ENCODE measurements around the gene RNF112. TPM values are rescaled to one million over a fixed set of nuclear protein-coding genes. Genes with fewer than 3 reads are reported as not detected.
A peak's percentile ranks its signal among the peaks of the same experiment; 100 is the strongest.

Gene RNF112
- total RNA-seq, 2 donors from 2014 or later = 2.8 to 8.3 TPM

DNA sequence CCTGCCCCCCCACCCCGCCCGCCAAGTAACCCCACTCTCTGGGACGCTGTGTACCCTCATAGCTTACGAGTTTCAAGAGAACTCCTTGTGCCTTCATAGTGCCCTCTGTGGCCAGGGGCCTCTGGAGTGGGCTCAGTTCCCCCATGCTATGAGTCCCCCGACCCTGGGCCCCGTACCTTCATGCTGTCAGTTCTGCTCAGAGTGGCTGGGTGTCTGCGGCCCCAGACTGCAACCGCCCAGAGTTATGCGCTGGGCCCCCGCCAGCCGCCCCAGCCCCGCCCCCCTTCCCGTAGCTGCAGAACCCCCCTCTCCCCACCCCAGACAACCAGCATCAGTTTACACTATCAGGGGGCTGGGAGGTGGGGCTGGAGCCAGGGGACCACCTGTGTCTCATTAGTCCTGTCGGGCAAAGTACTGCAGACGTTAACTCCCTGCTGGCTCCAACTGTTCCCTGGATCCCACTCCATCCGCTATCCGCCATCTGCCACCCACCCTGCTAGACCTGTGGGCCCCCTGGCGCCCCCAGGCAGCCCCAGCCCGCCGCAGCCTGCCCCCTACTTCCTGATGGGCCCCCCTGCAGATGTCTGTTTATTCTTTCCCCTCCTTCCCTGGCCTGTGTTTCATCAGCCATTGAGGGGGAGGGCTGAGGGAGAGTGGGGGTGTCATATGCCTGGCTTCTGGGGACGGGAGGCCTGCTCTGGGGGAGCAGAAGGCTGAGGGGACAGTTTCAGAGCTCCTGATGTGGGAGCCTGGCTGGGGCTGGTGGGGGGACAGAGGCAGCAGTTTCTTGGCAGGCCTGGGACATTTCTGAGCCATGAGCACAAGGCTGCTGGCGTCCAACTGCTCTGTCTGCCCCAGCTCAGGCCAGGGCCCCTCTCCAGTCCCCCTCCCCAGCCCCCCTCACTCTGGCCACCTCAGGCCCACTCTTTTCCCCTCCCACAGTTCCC is 23.8 kb upstream of the RNF112 start, which contains the start of gene MFAP4:
Gene MFAP4, minus strand, starts transcription at position 217 of the 947 bp plus-strand sequence. Its CDS starts 35 bp downstream, at position 182.
- Histone ChIP-seq H3K4me1 (ENCODE audit: control insufficient read depth in 1 of 2, low read depth in 2 of 2) (peaks cover 59 to 97% of the 10 kb centered on the region in 2 donors), H3K27me3 (replicated peaks; ENCODE audit: insufficient read depth) (no peaks in the 10 kb centered on the region), H3K9me3 (no peaks in the 10 kb centered on the region), H3K36me3 (peaks cover 11% of the 10 kb centered on the region), H3K27ac (peak within 1 kb of the TSS; percentile 98 to 99), H3K4me3 (peak within 1 kb of the TSS; percentile 69)
- peak; percentile 13 for ATAC-seq (ENCODE audit: insufficient number of reproducible peaks, low FRiP score, low read depth)
- DNase-seq (ENCODE audit: low spot score) = no peak
- TF ChIP-seq, protein P1, sequence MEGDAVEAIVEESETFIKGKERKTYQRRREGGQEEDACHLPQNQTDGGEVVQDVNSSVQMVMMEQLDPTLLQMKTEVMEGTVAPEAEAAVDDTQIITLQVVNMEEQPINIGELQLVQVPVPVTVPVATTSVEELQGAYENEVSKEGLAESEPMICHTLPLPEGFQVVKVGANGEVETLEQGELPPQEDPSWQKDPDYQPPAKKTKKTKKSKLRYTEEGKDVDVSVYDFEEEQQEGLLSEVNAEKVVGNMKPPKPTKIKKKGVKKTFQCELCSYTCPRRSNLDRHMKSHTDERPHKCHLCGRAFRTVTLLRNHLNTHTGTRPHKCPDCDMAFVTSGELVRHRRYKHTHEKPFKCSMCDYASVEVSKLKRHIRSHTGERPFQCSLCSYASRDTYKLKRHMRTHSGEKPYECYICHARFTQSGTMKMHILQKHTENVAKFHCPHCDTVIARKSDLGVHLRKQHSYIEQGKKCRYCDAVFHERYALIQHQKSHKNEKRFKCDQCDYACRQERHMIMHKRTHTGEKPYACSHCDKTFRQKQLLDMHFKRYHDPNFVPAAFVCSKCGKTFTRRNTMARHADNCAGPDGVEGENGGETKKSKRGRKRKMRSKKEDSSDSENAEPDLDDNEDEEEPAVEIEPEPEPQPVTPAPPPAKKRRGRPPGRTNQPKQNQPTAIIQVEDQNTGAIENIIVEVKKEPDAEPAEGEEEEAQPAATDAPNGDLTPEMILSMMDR (IDR thresholded peaks at IDR 0.05) = no peak

DNA sequence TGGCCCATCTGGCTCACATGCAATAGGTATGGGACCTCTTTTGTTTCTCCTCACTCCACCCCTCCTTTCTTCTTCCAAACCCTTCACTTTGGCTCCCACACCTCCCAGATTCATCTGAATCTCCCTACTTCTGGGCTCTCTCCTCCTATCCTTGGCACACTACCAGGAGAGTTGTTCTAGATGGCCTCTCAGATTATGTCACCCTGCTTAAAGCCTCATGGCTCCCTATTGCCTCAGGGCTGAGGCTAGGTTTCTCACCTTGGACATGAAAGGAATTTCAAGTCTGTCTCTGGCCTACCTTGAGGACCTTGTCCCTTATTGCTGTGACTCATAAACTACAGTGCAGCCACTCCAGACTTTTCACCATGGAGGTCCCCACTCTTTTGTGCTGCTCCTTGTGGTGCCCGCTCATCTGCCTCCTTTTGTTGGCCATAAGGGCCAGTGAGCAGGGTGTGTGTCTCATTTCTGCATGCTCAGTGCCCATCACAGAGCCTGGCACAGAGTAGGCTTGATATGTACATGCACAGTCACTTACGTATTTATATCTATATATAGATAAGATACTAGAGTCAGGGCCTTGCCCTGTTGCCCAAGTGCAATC is 23.0 kb upstream of the RNF112 start:
- H3K36me3 ChIP-seq = peaks cover 7% of the 10 kb centered on the region
- no peaks in the 10 kb centered on the region for H3K27me3 ChIP-seq (replicated peaks; ENCODE audit: insufficient read depth)
- peaks cover 63 to 97% of the 10 kb centered on the region in 2 donors for H3K4me1 ChIP-seq (ENCODE audit: control insufficient read depth in 1 of 2, low read depth in 2 of 2)
- H3K27ac ChIP-seq = peak overlapping the region; percentile 98 to 99
- peak; percentile 15 for ATAC-seq (ENCODE audit: insufficient number of reproducible peaks, low FRiP score, low read depth)
- no peak for DNase-seq (ENCODE audit: low spot score)
- no peaks in the 10 kb centered on the region for H3K9me3 ChIP-seq
- TF ChIP-seq, protein P1 (IDR thresholded peaks at IDR 0.05) = no peak
- peak overlapping the region; percentile 69 for H3K4me3 ChIP-seq

DNA sequence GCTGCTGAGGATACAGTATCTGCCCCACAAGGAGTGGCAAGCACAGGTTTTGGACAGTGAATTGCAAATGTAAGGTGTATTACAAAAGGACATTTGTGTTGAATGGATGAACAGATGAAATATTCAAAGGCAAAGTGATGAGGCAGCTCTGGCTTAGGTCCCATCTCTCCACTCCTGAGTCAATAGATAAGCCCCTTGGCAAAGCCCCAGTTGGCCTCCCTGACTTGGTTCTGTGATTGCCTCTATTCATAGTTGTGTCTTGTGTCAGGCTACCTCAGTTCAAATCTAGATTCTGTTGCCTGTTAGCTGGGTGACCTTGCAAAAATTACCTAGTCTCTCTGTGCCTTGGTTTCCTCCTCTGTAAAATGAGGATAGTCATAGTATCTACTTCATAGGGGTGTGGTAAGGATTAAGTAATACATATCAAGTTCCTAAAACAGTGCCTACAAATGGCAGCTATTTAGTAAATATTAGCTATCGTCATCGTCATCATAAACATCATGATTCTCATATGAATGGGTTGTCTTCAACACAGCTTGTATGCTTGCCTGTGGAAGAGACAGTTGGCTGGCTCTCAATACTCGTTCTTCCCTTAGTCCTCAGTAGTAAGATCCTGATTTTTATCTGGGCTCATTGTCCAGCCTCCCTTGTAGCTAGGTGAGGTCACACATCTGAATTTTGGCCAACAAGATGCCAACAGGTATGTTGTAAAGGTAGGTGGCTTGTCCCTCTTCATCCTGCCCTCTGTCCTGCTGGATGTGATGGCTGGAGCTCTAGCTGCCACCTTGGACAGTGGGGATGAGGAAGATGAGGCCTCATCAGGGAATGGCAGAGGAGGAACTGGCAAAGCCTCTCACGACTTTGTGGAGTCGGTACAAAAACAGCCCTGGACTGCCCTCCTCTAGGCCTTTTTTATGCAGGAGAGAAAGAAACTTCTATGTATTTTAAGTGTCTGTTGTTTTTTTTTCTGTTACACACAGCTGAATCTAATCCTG is 21.9 kb upstream of the RNF112 start:
- H3K27me3 ChIP-seq (replicated peaks; ENCODE audit: insufficient read depth) = no peaks in the 10 kb centered on the region
- H3K27ac ChIP-seq = peak overlapping the region; percentile 98 to 99
- no peaks in the 10 kb centered on the region for H3K36me3 ChIP-seq
- ATAC-seq (ENCODE audit: insufficient number of reproducible peaks, low FRiP score, low read depth) (no peak), DNase-seq (ENCODE audit: low spot score) (no peak)
- H3K9me3 ChIP-seq = no peaks in the 10 kb centered on the region
- TF ChIP-seq, protein P1 (IDR thresholded peaks at IDR 0.05) = no peak
- peaks cover 58 to 92% of the 10 kb centered on the region in 2 donors for H3K4me1 ChIP-seq (ENCODE audit: control insufficient read depth in 1 of 2, low read depth in 2 of 2)
- H3K4me3 ChIP-seq = no peak overlapping the region

DNA sequence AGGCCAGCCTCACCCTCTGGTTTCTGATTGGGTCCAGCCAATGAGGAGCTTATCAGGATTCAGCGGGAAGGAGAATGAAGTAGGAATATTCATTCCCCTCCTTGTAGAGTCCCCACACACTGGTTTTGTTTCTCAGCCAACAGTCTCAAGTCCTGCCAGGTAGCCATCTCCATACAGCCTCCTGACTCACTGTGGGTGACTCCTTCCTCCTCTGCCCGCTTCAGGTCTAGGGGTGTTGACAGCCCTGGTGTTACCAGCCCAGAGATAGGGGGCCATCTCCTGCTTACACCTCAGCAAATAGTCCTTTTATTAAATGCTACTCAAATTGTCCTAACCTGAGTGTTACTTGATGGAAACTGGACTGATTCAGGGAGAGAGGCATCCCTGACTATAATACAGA is 20.1 kb upstream of the RNF112 start:
- no peaks in the 10 kb centered on the region for H3K36me3 ChIP-seq
- no peaks in the 10 kb centered on the region for H3K9me3 ChIP-seq
- H3K4me1 ChIP-seq (ENCODE audit: control insufficient read depth in 1 of 2, low read depth in 2 of 2) = peaks cover 45 to 73% of the 10 kb centered on the region in 2 donors
- peak overlapping the region; percentile 98 to 99 for H3K27ac ChIP-seq
- H3K4me3 ChIP-seq = no peak overlapping the region
- TF ChIP-seq, protein P1 (IDR thresholded peaks at IDR 0.05) = no peak
- no peak for ATAC-seq (ENCODE audit: insufficient number of reproducible peaks, low FRiP score, low read depth)
- DNase-seq (ENCODE audit: low spot score) = no peak
- H3K27me3 ChIP-seq (replicated peaks; ENCODE audit: insufficient read depth) = no peaks in the 10 kb centered on the region
